Lung (tissue), 12 donors: ENCODE results near the gene JPH3. TPM values are rescaled to one million over a fixed set of nuclear protein-coding genes. Genes with fewer than 3 reads are reported as not detected.
"Not testable (repeated sequence)": the region's sequence is repeated elsewhere in the genome, so short reads cannot be mapped to it uniquely, and the experiment has no call there.

ENCODE experiments used
- ATAC-seq: fragments of 200-7000 bp; cut with Tn5 transposase; one replicate; pipeline ENCODE4 v1.9.1; 2020; ENCODE audit warnings: moderate number of reproducible peaks; ENCODE audit not compliant: insufficient read depth, low FRiP score
- DNase-seq, 3 donors: peaks; one replicate each; pipeline ENCODE4 v3.0.0-alpha.2; 2013 to 2017
- H3K27ac ChIP-seq, 2 donors: one replicate each; pipeline ENCODE4 v1.5.1; 2013; ENCODE audit warnings: mild to moderate bottlenecking in 2 of 2, moderate library complexity in 2 of 2, control low read depth in 1 of 2, inconsistent platforms in 1 of 2, low read depth in 1 of 2, low read length in 1 of 2
- H3K27me3 ChIP-seq, 3 donors: one replicate each; pipeline ENCODE4 v1.5.1; 2013; ENCODE audit warnings: low read length in 2 of 3; ENCODE audit not compliant: control insufficient read depth in 3 of 3, insufficient read depth in 3 of 3
- H3K36me3 ChIP-seq, 4 donors: one replicate each; pipeline ENCODE4 v1.5.1; 2013; ENCODE audit warnings: low read length in 4 of 4, mild to moderate bottlenecking in 1 of 4, moderate library complexity in 1 of 4; ENCODE audit not compliant: control insufficient read depth in 4 of 4, insufficient read depth in 4 of 4
- H3K4me1 ChIP-seq, 5 donors: one replicate each; pipeline ENCODE4 v1.5.1; 2013; ENCODE audit warnings: low read length in 5 of 5, mild to moderate bottlenecking in 2 of 5, moderate library complexity in 1 of 5; ENCODE audit not compliant: control insufficient read depth in 5 of 5, insufficient read depth in 5 of 5
- H3K4me3 ChIP-seq: one replicate; pipeline ENCODE4 v1.5.1; 2013; ENCODE audit warnings: mild to moderate bottlenecking, control low read depth, moderate library complexity
- H3K9ac ChIP-seq, 2 donors: one replicate each; pipeline ENCODE4 v1.5.1; 2013; ENCODE audit warnings: low read length in 2 of 2, control low read depth in 1 of 2; ENCODE audit not compliant: insufficient read depth in 1 of 2
- H3K9me3 ChIP-seq, 4 donors: one replicate each; pipeline ENCODE4 v1.5.1; 2013; ENCODE audit warnings: low read length in 3 of 4, mild to moderate bottlenecking in 1 of 4, moderate library complexity in 1 of 4; ENCODE audit not compliant: control insufficient read depth in 4 of 4, insufficient read depth in 3 of 4
- CTCF ChIP-seq: IDR thresholded peaks from 2 replicates; pipeline ENCODE4 v1.5.1; 2012; ENCODE audit warnings: mild to moderate bottlenecking; ENCODE audit errors: control extremely low read depth, extremely low read depth
- WGBS, 2 donors: extraction: QIAGEN DNeasy Blood & Tissue Kit; methylation state at CpG; one replicate each; pipeline ENCODE4 v1.1.7; 2013; 5-methylcytosine and 5-hydroxymethylcytosine counted together
- polyA plus RNA-seq, 2 donors: library from polyadenylated mRNA; stranded (reverse); fragments of 200-250 nt; gene quantifications; one replicate each; pipeline ENCODE4 v1.2.1, GENCODE V29; 2013
- total RNA-seq, 2 donors: library from RNA; depleted of rRNA in 1 of 2; stranded (reverse); fragments of >200 nt in 1 of 2; gene quantifications; one replicate each; pipeline ENCODE4 v1.2.1, GENCODE V29; 2014 to 2021
- donor health status: control.
- donor health status: control.
- donor health status: Bipolar disorder and iron deficiency.
- donor health status: healthy.
- donor health status: DM: yes; HTN: yes; CAD: no.

JPH3 gene
- total and polyA plus RNA-seq, 4 donors, result 0.04 to 0.68 (median 0.13) TPM

- WGBS, 2 donors, result 84 to 87% methylated on average over 18 of the region's 18 CpGs
- H3K4me3 ChIP-seq, result no peak overlapping the region
- H3K9me3 ChIP-seq, result no peaks in the 10 kb centered on the region
- no peak for TF ChIP-seq CTCF
- H3K27ac ChIP-seq, result no peak overlapping the region
- H3K27me3 ChIP-seq, result no peaks in the 10 kb centered on the region
- H3K4me1 ChIP-seq, result peaks cover 0 to 3% (median 0%) of the 10 kb centered on the region in 5 donors
- no peak for DNase-seq
- H3K9ac ChIP-seq, result no peak overlapping the region
- no peaks in the 10 kb centered on the region for H3K36me3 ChIP-seq
- ATAC-seq, result no peak
Measured at GRCh38 chr16:87679593-87680271, 77.4 kb downstream of the JPH3 start.

GRCh38 chr16:87680272-87680644 lies 78.0 kb downstream of the JPH3 start:
- TF ChIP-seq CTCF, result no peak
- Histone ChIP-seq H3K27me3 (no peaks in the 10 kb centered on the region), H3K4me1 (peaks cover 0 to 3% (median 0%) of the 10 kb centered on the region in 5 donors), H3K4me3 (no peak overlapping the region), H3K36me3 (no peaks in the 10 kb centered on the region), H3K9me3 (no peaks in the 10 kb centered on the region), H3K27ac (no peak overlapping the region), H3K9ac (no peak overlapping the region)
- no peak for ATAC-seq
- 78 to 81% methylated on average over 17 of the region's 17 CpGs for WGBS, 2 donors
- DNase-seq, result no peak

- H3K9ac ChIP-seq, H3K36me3 ChIP-seq, H3K4me3 ChIP-seq, ATAC-seq, H3K9me3 ChIP-seq, H3K27me3 ChIP-seq, H3K4me1 ChIP-seq, H3K27ac ChIP-seq, DNase-seq: not testable (repeated sequence)
- 94 to 96% methylated on average over 60 of the region's 60 CpGs for WGBS, 2 donors
Measured at GRCh38 chr16:87681051-87681602, 78.8 kb downstream of the JPH3 start.

- ATAC-seq, result no peak
- no peak overlapping the region for H3K4me3 ChIP-seq
- DNase-seq, result peak in 2 of 3 donors; percentile 22 to 46
- no peak overlapping the region for H3K27ac ChIP-seq
- H3K36me3 ChIP-seq, result no peaks in the 10 kb centered on the region
- no peaks in the 10 kb centered on the region for H3K9me3 ChIP-seq
- 39 to 46% methylated on average over 9 of the region's 9 CpGs for WGBS, 2 donors
- no peaks in the 10 kb centered on the region for H3K27me3 ChIP-seq
- H3K4me1 ChIP-seq, result peaks cover 0 to 3% (median 0%) of the 10 kb centered on the region in 5 donors
- no peak overlapping the region for H3K9ac ChIP-seq
- TF ChIP-seq CTCF, result no peak
Measured at GRCh38 chr16:87681981-87682570, 79.8 kb downstream of the JPH3 start.
